ENCODE data around the gene OR2L13.
"Not testable (repeated sequence)": the region's sequence is repeated elsewhere in the genome, so short reads cannot be mapped to it uniquely, and the experiment has no call there.

OR2L13 gene, protein sequence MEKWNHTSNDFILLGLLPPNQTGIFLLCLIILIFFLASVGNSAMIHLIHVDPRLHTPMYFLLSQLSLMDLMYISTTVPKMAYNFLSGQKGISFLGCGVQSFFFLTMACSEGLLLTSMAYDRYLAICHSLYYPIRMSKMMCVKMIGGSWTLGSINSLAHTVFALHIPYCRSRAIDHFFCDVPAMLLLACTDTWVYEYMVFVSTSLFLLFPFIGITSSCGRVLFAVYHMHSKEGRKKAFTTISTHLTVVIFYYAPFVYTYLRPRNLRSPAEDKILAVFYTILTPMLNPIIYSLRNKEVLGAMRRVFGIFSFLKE

DNA sequence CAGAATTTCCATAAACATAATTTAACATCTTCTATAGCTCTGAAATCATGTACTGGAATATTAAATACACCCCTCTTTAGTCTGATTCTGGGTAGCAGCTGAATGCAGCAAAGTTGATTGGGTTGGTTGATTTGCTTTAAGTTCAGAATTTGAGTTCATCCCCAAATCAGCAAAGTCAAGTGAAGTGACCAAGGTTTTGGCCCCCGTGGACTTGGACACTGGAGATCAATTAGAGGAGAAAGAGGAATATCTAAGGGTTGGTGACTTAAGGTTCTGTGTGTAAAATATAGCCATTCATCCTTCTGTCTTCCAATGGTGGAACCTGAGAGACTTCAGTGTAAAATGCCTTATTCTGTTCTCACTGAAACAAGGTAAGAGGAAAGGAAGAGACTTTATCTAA lies at the start of gene OR2L13:
OR2L13 (plus strand) TSS at position 301 of the 400 bp plus-strand sequence. CDS start 4,192 bp downstream, outside the sequence.
- DNase-seq, result no peak

DNA sequence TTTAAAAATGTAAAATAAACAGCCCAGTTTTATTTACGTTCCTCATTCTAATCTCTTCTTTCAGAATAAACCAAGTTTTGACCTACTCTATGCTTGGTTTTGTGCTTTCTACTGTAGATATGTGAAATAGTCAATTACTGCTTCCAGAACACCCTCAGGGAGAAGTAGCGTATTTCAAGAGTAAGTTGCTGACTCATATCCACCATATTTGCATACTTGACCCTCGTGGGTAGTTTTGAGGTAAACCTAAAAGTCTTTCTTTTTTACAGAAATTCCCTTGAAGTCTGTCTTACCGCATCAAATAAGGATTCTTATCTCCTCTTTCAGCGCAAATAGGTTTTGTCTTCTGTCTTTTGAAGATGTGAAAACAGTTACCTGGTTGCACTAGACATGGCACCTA lies 49.8 kb upstream of the OR2L13 start:
- no peak for DNase-seq

DNA sequence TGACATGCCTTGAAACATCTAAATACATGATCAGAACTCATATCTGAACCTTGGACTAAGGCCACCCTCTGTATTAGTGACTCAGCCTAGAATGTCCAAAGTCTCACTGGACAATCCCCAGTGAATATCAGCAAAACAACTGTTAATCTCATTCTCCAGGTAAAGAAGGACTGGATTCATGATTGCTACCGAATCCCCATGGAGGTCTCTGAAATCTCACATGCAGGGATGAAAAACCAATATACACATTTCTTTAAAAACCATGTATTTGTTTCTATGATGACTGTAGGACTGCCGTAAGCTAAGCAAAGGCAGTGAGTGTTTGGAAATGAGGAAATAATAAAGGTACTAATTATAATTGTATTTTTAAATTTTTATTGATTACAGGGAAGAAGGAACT lies 48.4 kb upstream of the OR2L13 start, which contains the start of gene OR2L3:
OR2L3 (plus strand) TSS at position 301 of the 400 bp plus-strand sequence. CDS start 13,846 bp downstream, outside the sequence.
- no peak for DNase-seq

DNA sequence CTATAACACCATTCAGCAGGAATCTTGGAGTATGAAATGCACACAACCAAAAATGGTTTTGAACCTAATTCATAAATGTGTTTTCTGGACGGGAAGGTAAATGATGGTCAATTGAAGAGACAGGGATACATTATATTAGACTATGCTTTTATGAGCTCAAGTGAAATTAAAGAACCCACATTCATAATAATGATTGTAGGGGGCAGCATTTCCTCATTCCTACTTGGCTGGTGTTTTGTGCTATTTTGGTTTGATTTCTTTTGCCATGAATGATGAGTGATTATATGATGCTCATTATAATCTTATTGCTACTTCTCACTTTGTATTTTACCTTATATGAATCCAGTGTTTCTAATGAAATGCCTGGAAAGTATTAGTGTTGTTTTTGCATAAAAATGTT lies 48.0 kb upstream of the OR2L13 start:
- no peak for DNase-seq

DNA sequence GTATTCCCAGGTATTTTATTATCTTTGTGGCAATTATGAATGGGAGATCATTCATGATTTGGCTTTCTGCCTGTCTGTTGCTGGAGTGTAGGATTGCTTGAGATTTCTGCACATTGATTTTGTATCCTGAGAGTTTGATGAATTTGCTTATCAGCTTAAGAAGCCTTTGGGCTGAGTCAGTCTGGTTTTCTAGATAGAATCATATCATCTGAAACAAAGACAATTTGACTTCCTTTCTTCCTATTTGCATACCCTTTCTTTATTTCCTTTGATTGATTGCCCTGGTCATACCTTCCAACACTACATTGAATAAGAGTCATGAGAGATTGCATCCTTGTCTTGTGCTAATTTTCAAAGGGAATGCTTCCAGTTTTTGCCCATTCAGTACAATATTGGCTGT lies 40.3 kb upstream of the OR2L13 start:
- DNase-seq, result no peak

DNA sequence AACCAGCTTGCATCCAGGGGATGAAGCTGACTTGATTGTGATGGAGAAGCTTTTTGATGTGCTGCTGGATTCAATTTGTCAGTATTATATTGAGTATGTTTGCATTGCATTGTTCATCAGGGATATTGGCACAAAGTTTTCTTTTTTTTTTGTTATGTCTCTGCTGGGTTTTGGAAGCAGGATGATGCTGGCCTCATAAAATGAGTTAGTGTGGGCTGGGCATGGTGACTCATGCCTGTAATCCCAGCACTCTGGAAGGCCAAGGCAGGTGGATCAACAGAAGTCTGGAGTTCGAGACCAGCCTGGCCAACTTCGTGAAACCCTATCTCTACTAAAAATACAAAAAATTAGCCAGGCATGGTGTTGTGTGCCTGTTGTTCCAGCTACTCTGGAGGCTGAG lies 39.7 kb upstream of the OR2L13 start:
- no peak for DNase-seq

DNA sequence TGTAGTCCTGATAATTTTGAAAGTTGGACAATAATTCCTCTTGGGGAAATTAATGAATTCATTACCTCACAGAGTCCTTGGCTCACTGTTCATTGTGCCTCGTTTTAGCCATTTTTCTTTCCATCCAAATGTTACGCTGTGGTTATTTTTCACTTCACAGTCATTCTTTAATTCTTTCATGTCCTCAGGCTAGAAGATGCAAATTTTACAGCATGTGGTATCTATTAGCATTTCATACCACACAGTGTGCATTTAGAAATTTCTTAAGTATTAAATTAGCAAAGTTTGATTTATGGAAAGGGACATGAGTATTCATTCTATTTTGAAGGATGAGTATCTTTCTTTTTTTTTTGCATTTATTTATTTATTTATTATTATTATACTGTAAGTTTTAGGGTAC lies 29.9 kb upstream of the OR2L13 start:
- DNase-seq, result no peak

DNA sequence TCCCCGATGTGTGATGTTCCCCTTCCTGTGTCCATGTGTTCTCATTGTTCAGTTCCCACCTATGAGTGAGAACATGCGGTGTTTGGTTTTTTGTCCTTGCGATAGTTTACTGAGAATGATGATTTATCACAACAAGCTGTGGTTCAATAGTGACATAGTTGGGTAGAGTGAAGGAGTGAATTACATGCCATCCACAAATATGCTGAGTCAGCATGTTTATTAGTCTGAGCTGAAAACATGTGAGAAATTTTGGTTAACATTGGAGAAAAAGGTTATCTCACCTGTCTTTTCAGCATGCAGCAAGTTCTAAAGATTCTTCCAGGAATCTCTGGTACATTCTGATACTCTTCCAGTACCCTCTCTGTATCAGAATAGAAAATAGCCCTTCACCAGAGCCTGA lies 29.4 kb upstream of the OR2L13 start:
- no peak for DNase-seq

DNA sequence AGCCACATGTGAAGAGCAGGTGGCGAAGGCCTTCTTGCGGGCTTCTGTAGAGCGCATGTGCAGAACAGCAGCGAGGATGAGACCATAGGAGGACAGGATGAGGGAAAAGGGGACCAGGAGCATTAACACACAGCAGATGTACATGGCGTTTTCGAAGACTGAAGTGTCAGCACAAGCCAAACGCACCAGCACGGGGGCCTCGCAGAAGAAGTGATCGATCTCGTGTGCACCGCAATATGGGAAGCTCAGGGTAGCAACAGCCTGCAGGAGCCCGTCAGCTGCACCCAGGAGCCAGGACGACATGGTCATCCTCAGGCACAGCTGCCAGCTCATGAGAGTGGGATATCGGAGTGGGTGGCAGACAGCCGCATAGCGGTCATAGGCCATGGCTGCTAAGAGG lies 11.1 kb upstream of the OR2L13 start:
- not testable (repeated sequence) for DNase-seq

DNA sequence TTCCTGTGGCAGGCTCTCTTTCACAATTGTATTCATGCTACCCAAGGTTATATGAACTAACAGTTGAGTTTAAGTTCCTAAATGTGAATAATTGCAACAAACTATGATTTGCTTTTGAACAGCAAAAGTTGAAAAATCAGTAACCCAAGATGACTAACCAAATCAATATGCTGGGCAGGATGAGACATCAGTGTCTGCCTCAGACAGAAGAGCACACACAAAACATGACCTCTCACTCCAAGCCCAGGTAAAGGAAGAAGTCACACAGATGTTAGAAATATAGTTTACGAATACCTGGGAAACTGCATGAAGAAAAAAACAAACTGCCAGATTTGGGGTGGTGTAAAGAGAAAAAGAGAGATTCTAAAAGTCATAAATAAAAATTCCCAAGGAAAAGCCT lies 3.5 kb downstream of the OR2L13 start:
- no peak for DNase-seq

DNA sequence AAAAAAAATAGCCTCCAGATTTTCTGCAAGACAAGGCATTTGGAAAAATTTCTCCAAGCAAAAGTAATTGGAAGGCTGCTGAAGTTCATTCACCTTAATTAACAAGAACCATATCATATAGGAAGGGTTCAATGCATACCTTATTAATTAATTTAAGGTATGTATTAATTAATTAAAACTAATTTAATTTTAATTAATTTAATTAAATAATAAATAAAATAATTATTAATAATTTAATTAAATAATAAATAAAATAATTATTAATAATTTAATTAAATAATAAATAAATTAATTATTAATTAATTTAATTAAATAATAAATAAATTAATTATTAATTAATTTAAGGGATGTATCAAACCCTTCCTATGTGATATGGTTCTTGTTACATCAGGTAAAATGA lies 7.9 kb downstream of the OR2L13 start:
- no peak for DNase-seq

DNA sequence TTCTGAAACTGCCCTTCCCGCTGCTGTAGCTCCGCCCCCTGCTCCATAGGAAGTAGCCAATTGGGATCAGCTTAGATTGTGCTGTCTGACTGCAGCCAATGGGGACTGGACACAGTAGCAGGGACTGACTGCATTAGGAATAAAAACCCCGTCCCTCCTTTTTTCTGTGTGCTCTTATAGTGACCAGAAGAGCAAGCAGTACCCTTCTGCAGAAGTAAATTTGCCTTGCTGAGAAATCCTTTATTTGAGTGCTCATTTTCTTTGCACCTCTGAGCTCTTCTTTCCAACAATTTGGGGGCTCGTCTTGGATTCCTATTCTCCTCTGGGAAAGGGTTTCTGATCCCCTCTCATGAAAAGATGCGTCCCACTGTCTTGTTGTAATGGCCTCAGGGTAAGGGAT lies 16.2 kb downstream of the OR2L13 start:
- DNase-seq, result no peak

DNA sequence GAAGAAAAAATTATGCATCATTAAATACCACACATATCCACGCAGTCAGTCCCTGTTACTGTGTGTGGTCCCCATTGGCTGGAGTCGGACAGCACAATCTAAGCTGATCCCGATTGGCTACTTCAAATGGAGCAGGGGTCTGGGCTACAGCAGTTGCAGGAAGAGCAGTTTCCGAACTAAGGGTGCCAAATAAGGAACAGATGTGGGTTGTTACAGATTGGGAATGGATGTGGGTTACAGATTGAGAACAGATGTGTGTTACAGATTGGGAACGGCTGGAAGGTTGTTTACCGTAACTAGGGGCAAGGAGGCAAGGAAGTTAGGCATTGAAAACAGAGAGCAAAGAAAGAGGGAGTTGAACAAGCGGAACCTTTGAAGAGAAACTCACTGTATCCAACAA lies 19.9 kb downstream of the OR2L13 start:
- no peak for DNase-seq

DNA sequence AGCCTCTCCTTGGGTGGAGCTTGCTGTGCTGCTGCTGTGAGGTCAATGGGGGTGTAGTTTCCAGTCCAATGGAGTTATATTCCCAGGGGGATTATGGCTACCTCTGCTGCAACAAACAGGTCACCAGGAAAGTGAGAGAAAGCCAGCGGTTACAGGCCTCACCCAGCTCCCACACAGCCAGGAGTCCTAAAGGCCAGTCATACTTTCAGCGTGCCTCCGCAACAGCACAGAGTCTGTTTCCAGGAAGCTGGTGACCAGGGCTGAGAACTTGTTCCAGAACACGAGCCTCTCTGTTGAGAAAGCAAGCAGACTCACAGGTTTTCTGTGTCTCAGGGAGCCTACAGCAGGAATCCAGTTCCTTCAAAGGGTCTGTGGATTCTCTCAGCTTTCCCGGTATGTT lies 32.7 kb downstream of the OR2L13 start:
- no peak for DNase-seq

DNA sequence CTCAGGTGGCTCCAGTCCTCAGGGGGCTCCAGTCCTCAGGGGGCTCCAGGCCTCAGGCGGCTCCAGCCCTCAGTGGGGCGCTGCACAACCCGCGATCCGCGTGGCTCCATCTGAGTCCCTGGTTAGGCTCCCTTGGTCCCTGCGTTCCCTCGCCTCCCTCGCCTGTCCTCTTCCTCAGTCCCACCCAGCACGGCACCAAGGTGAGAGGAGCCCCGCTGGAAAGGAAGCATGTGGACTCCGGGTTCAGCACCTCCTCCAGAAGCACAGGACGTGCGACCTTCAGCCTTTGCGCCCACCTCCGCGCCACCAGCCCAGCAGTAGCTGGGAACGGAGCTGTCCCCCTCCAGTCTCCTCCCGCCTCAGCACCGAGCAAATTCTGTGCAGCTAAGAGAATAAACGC lies 41.8 kb downstream of the OR2L13 start:
- no peak for DNase-seq

DNA sequence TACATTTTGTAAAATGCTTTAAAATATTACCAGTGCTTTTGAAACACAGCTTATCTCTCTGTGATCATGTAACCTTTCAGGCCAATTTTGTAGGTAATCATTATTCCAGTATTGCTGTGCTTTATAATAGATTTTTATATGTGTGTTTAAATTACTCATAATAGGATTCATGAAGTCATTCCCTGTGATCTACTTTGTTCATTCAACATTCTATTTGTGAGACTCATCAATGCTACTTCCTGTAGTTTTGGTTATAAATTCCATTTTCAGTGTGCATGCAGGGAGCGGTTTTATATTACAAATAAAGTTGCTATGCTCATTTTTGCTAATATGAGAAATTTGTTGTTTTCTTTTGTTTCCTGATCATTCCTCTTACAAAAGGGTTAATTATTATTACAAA lies 45.9 kb downstream of the OR2L13 start:
- DNase-seq, result no peak

DNA sequence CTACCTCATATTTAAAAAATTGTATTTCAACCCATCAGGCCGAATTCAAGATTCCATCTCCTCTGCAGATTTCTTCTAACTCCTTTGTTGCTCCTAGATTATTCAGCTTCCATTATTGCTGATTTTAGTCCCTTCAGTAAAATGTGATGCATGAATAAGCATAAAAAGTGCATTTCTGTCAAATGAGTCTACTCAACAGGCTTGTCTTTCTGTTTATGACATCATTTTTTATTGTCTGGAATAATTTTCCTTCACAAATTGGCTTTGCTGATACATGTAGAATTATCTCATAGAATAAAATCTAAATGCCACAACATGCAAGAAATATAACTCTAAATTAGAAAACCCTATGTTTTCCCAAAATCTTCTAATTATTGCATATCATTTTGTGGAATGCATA lies 48.3 kb downstream of the OR2L13 start:
- no peak for DNase-seq

DNA sequence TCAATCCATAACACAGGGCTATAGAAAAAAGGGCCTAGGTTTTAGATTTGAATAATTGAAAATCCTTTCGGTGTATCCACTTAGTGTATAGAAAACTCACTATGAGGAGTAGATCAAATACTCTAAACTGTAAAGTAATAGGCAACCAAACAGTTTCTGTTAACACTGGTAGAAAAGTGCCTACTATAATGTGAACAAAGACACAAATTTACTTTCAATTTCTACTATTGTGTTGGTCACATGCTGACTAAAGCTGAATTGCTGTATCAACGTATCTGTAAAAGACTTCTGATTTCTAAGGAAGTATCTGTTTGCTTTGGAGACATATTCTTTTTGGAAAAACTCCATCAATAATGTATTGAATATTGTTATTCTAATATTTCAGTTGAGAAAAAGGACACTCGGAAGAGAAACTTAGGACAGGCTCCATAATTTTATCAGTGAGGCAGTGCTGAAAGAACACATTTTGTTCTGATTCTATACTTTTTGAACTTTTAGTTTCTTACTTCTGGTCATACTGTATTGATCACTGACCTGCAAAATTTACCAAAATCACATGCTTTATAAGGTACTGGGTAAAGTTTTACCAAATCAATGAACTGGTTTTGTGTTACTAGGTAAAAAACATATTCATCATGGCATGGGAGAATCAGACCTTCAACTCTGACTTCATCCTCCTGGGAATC lies 49.7 kb downstream of the OR2L13 start, which contains the start of gene OR2M5:
OR2M5 (plus strand) TSS at position 636 of the 686 bp plus-strand sequence; CDS start at position 636, 0 bp downstream.
- DNase-seq, result no peak
